Transverse colon (tissue), 4 donors: ENCODE measurements around the gene CDK5. TPM values are rescaled to one million over a fixed set of nuclear protein-coding genes. Genes with fewer than 3 reads are reported as not detected.

Experiments
- DNase-seq: peaks from one replicate; pipeline ENCODE4 v3.0.0-alpha.2; 2019
- H3K27ac ChIP-seq, 4 donors: fragments of 200-600 bp; sonication (generic); 2 replicates each; pipeline ENCODE4 v1.5.1; 2016 to 2018; ENCODE audit warnings: inconsistent platforms in 4 of 4
- H3K27me3 ChIP-seq: fragments of 200-600 bp; sonication (generic); 2 replicates; pipeline ENCODE4 v1.5.1; 2017; ENCODE audit warnings: inconsistent platforms
- H3K36me3 ChIP-seq, 4 donors: fragments of 200-600 bp; sonication (generic); 2 replicates each; pipeline ENCODE4 v1.5.1; 2017 to 2019; ENCODE audit warnings: inconsistent platforms in 4 of 4
- H3K4me1 ChIP-seq, 4 donors: fragments of 200-600 bp; sonication (generic); 2 replicates each; pipeline ENCODE4 v1.5.1; 2017 to 2020; ENCODE audit warnings: inconsistent platforms in 4 of 4
- H3K4me3 ChIP-seq, 4 donors: fragments of 200-600 bp; sonication (generic); 1 replicate in 1 of 4; 2 replicates in 3 of 4; pipeline versions ENCODE4 v1.5.1 to v1.6.1; 2017 to 2019; ENCODE audit warnings: inconsistent platforms in 4 of 4
- H3K9me3 ChIP-seq, 2 donors: fragments of 200-600 bp; sonication (generic); 2 replicates each; pipeline ENCODE4 v1.5.1; 2017 to 2019; ENCODE audit warnings: inconsistent platforms in 2 of 2
- EP300 ChIP-seq: sonication (generic); formaldehyde crosslinking; IDR thresholded peaks from one replicate; pipeline ENCODE4 v1.6.1; 2017; ENCODE audit warnings: antibody characterized with exemption, low read depth
- POLR2A ChIP-seq: fragments of 450-650 bp; IDR thresholded peaks from one replicate; pipeline ENCODE4 v1.6.1; 2016; ENCODE audit warnings: antibody characterized with exemption, mild to moderate bottlenecking, moderate library complexity
- POLR2AphosphoS5 ChIP-seq, 3 donors: sonication (generic); formaldehyde crosslinking; IDR thresholded peaks; one replicate each; pipeline ENCODE4 v1.6.1; 2016; ENCODE audit warnings: antibody characterized with exemption in 3 of 3
- whole genome bisulfite sequencing, 2 donors: methylation state at CpG; one replicate each; pipeline ENCODE4 v1.1.5; 2018; ENCODE audit warnings: low coverage in 1 of 2; 5-methylcytosine and 5-hydroxymethylcytosine counted together
- in situ Hi-C, 4 donors: fragments of 200-750 bp; cut with MboI; loops; one replicate each; pipeline versions ENCODE4 v1.15.0 to v1.15.1; 2017; ENCODE audit warnings: low sequenced_read_pairs in 3 of 4, low pct_ligation_motif_present in 1 of 4, low pct_unique_long_range_greater_than_20kb in 1 of 4
- intact Hi-C: fragments of 100-400 bp; cut with DNase I; formaldehyde crosslinking; loops from one replicate; pipeline ENCODE4 v1.15.1; 2023; ENCODE audit warnings: low total_unique reads
- total RNA-seq, 4 donors: library from RNA; depleted of rRNA; stranded (reverse); fragments of >200 nt; gene quantifications; one replicate each; pipeline ENCODE4 v1.1.0, GENCODE V29; 2016
- TF ChIP-seq, protein P1 (sequence below), 5 experiments: fragments of 200-600 bp in 3 of 5; fragments of 450-650 bp in 2 of 5; sonication (generic) in 3 of 5; IDR thresholded peaks; 1 replicate in 2 of 5; 2 replicates in 3 of 5; pipeline ENCODE4 v1.5.1; 2016 to 2017; ENCODE audit warnings: antibody characterized with exemption in 5 of 5, inconsistent platforms in 3 of 5, mild to moderate bottlenecking in 2 of 5, moderate library complexity in 1 of 5

Gene CDK5
- total RNA-seq, 4 donors from 2014 or later: 1.1 to 33.8 (median 10.7) TPM

DNA sequence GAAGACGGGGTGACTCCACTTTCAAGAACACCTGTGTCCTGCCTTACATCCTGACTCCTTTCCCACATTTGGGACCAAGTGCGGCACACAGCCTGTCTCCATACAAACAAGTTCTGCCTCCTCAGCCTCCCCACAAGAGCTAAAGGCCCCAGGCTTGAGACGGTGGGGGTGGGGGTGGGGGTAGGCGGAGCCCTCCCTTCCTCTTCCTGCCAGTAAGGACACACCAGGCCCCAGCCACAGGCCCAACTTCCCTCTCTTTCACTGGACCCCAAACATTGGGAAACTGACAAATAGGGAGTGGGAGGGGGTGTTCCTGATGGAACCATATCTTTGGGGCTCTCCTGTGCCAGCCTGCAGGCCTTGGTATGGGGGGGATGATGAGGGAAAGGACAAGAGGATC is 4.6 kb downstream of the CDK5 start:
- no peaks in the 10 kb centered on the region for H3K36me3 ChIP-seq
- no peak overlapping the region for H3K4me3 ChIP-seq
- H3K27ac ChIP-seq: no peak overlapping the region
- H3K27me3 ChIP-seq: peaks cover 8% of the 10 kb centered on the region
- no peak for TF ChIP-seq POLR2A
- no peak for TF ChIP-seq EP300
- TF ChIP-seq POLR2AphosphoS5 (IDR thresholded peaks at IDR 0.05): no peak
- TF ChIP-seq, protein P1, sequence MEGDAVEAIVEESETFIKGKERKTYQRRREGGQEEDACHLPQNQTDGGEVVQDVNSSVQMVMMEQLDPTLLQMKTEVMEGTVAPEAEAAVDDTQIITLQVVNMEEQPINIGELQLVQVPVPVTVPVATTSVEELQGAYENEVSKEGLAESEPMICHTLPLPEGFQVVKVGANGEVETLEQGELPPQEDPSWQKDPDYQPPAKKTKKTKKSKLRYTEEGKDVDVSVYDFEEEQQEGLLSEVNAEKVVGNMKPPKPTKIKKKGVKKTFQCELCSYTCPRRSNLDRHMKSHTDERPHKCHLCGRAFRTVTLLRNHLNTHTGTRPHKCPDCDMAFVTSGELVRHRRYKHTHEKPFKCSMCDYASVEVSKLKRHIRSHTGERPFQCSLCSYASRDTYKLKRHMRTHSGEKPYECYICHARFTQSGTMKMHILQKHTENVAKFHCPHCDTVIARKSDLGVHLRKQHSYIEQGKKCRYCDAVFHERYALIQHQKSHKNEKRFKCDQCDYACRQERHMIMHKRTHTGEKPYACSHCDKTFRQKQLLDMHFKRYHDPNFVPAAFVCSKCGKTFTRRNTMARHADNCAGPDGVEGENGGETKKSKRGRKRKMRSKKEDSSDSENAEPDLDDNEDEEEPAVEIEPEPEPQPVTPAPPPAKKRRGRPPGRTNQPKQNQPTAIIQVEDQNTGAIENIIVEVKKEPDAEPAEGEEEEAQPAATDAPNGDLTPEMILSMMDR (IDR thresholded peaks at IDR 0.05): no peak
- intact Hi-C loops: loop anchor here (2.0 kb wide), 1 partner anchor 60 kb away; no protein-coding TSS in a partner anchor
- H3K9me3 ChIP-seq: no peaks in the 10 kb centered on the region
- WGBS, 2 donors: 62% methylated on average over 4 of the region's 4 CpGs; no CpG with 5 or more reads in 1 of the 2 donors
- peaks cover 6 to 18% (median 16%) of the 10 kb centered on the region in 4 donors for H3K4me1 ChIP-seq
- DNase-seq: no peak
- in situ Hi-C loops: no loop called here

GRCh38 chr7:151051108-151051507 is 6.6 kb downstream of the CDK5 start:
- DNase-seq: peak; percentile 43
- no peak overlapping the region for H3K27ac ChIP-seq
- WGBS, 2 donors: 7% methylated on average over 18 to 20 of the region's 50 CpGs
- peaks cover 0 to 16% (median 8%) of the 10 kb centered on the region in 4 donors for H3K4me1 ChIP-seq
- in situ Hi-C loops (no loop called here), intact Hi-C loops (no loop called here)
- peak in 1 of 3 donors; percentile 19 for TF ChIP-seq POLR2AphosphoS5 (IDR thresholded peaks at IDR 0.05)
- no peak for TF ChIP-seq POLR2A
- peaks cover 8% of the 10 kb centered on the region for H3K27me3 ChIP-seq
- H3K9me3 ChIP-seq: no peaks in the 10 kb centered on the region
- H3K4me3 ChIP-seq: no peak overlapping the region
- no peaks in the 10 kb centered on the region for H3K36me3 ChIP-seq

DNA sequence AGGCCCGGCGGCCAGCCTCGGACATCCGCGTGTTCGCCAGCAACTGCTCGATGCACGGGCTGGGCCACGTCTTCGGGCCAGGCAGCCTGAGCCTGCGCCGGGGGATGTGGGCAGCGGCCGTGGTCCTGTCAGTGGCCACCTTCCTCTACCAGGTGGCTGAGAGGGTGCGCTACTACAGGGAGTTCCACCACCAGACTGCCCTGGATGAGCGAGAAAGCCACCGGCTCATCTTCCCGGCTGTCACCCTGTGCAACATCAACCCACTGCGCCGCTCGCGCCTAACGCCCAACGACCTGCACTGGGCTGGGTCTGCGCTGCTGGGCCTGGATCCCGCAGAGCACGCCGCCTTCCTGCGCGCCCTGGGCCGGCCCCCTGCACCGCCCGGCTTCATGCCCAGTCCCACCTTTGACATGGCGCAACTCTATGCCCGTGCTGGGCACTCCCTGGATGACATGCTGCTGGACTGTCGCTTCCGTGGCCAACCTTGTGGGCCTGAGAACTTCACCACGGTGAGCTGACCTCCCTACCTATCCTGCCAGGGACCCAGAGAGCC is 8.7 kb downstream of the CDK5 start:
- no peak overlapping the region for H3K27ac ChIP-seq
- peaks cover 8% of the 10 kb centered on the region for H3K27me3 ChIP-seq
- 90% methylated on average over 38 of the region's 38 CpGs; no CpG with 5 or more reads in 1 of the 2 donors for WGBS, 2 donors
- intact Hi-C loops: no loop called here
- in situ Hi-C loops: no loop called here
- H3K9me3 ChIP-seq: no peaks in the 10 kb centered on the region
- H3K4me1 ChIP-seq: peaks cover 0 to 16% (median 8%) of the 10 kb centered on the region in 4 donors
- DNase-seq: no peak
- no peak for TF ChIP-seq POLR2AphosphoS5 (IDR thresholded peaks at IDR 0.05)
- TF ChIP-seq EP300: no peak
- TF ChIP-seq, protein P1 (IDR thresholded peaks at IDR 0.05): no peak
- no peak for TF ChIP-seq POLR2A
- H3K36me3 ChIP-seq: no peaks in the 10 kb centered on the region
- H3K4me3 ChIP-seq: no peak overlapping the region

DNA sequence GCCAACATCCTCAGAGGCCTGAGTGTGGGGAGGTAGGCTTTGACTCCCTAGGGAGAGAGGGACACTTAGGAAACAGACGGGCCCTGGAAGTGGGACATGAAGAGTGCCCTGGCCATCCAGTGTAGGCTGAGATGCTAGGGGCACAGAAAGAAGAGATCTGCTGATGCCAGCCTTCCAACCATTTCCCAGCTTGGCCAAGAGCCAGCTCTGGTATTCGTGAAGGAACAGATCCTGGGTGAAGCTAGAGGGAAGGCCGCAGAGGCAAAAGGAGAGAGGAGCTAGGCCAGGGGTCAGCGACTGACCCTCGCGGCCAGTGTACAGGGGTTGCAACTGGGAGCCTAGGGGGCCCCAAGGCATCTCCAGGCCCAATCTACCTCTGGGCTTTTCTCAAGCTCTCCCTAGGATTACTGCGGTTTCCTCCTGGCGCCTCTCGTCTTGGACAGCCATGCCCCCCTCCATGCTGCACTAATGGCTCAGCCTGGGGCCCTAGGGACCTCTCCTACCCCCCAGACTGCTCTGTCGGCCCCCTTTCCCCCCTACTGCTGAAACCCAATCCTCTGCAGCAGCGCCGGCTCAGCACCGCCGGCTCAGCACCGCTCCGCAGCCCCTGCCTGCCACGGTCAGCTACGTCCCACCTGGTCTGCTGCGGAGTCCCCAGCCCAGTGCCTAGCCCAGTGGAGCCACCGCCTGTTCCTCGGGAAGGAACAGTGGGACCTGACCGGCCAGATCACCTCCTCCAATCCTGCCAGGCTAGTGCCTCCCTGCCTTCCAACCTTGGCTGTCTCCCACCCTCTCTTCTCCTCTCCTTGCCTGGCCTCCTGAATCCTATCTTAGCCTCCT is 9.5 kb downstream of the CDK5 start, which contains the start of gene ASIC3:
Gene ASIC3, plus strand, starts transcription at position 556 of the 840 bp plus-strand sequence. CDS start 355 bp downstream, outside the sequence.
- Histone ChIP-seq H3K27me3 (peaks cover 8% of the 10 kb centered on the region), H3K27ac (no peak within 1 kb of the TSS), H3K36me3 (no peaks in the 10 kb centered on the region), H3K4me3 (no peak within 1 kb of the TSS), H3K9me3 (no peaks in the 10 kb centered on the region), H3K4me1 (peaks cover 0 to 16% (median 8%) of the 10 kb centered on the region in 4 donors)
- intact Hi-C loops (no loop called here), in situ Hi-C loops (no loop called here)
- WGBS, 2 donors: 80 to 84% methylated on average over 2 to 22 of the region's 22 CpGs
- no peak for DNase-seq
- TF ChIP-seq POLR2A: no peak
- no peak for TF ChIP-seq EP300
- TF ChIP-seq POLR2AphosphoS5 (IDR thresholded peaks at IDR 0.05): no peak
- TF ChIP-seq, protein P1 (IDR thresholded peaks at IDR 0.05): no peak
